ENCODE measurements around the gene PCDHB2.
A peak's percentile ranks its signal among the peaks of the same experiment; 100 is the strongest.
"Not testable (repeated sequence)": the region's sequence is repeated elsewhere in the genome, so short reads cannot be mapped to it uniquely, and the experiment has no call there.

PCDHB2 gene

DNA sequence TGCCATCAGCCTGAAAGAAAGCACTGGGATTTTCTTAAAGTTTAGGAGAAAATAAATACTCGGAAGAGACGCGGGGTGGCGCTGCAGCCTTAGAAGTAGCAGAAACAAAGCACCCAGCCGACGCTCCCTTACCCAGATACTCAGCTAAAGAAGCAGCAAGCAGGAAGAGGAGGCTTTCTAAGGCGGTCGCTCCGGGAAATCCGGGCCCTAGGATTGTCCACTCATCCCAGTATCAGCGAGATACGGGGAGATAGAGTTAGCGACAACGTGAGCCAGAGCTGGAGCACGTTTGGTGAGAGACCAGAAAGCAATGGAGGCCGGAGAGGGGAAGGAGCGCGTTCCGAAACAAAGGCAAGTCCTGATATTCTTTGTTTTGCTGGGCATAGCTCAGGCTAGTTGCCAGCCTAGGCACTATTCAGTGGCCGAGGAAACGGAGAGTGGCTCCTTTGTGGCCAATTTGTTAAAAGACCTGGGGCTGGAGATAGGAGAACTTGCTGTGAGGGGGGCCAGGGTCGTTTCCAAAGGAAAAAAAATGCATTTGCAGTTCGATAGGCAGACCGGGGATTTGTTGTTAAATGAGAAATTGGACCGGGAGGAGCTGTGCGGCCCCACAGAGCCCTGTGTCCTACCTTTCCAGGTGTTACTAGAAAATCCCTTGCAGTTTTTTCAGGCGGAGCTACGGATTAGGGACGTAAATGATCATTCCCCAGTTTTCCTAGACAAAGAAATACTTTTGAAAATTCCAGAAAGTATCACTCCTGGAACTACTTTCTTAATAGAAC, at the start of gene PCDHB2:
Gene PCDHB2, plus strand, starts transcription at position 135 of the 782 bp plus-strand sequence. Its CDS starts 176 bp downstream, at position 311.
- DNase-seq: no peak

DNA sequence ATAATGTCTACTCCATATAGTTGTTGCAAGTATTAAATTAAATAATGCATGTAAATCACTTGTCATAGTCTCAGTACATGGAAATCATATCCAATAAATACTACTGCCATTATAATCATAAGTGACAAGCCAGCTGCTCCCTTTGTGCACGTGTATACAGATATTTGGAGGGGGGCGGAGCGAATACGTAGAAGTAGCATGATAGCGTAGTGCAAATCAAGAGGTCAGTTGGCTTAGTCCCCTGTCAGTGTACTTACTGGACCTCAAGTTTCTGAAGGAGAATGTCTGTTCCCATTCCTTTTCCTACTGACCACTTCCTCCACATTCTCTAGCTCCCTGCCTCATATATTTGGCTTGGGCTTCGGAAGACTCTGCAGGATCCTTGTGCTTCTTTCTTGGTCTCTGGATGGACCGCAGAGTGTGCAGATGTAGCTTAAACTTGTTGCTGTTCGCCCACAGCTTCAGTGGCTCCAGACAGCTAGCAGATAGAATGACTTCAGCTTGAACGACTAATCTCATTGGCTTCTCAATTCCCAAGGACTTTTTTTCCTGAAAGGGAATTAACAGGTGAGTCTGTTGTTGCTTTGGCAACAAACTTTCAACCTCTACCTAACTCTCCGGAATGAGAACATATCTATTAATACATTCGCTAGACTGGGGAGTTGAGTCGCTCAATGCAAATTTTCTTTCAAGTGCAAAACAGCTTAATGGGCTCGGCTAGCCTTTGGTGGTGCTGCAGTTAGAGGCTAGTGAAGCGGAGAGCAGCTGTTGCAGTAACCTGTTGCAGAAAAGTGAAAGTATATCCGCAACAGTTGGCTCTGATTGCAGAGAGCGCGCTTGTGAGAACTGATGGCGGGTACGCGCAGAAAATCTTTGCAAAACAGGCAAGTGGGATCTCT, 43.5 kb upstream of the PCDHB2 start, which contains the start of gene PCDHB1:
Gene PCDHB1, plus strand, starts transcription at position 753 of the 899 bp plus-strand sequence. Its CDS starts 97 bp downstream, at position 850.
- DNase-seq: no peak

GRCh38 chr5:141051521-141051866, 42.9 kb upstream of the PCDHB2 start:
- DNase-seq: no peak

DNA sequence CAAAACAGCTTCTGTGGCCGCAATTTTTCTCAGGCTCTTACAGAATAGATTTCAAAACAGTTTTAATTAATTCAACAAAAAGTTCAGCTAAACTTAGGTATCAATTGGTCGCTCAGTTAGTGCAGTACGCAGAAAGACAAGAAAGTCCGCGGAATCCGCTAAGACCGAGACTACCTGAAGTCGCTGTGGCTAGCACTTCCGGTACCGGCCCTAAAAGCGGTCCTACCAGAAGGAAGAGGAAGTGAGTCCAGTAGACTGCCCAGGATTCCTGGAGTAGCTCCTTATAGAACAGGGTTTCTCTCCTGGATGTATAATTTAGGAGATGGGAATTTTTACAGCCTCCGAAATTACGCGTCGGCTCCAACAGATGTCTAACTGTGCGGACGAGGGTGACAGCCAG, 16.6 kb upstream of the PCDHB2 start:
- no peak for DNase-seq

- DNase-seq: no peak
Measured at GRCh38 chr5:141082228-141082627, 12.2 kb upstream of the PCDHB2 start.

- peak; percentile 27 to 45 for DNase-seq
Measured at GRCh38 chr5:141084487-141084989, 9.9 kb upstream of the PCDHB2 start.

GRCh38 chr5:141095263-141095641, 837 bp downstream of the PCDHB2 start:
- no peak for DNase-seq

DNA sequence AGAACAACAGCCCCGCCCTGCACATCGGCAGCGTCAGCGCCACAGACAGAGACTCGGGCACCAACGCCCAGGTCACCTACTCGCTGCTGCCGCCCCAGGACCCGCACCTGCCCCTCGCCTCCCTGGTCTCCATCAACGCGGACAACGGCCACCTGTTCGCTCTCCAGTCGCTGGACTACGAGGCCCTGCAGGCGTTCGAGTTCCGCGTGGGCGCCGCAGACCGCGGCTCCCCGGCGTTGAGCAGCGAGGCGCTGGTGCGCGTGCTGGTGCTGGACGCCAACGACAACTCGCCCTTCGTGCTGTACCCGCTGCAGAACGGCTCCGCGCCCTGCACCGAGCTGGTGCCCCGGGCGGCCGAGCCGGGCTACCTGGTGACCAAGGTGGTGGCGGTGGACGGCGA, 1.8 kb downstream of the PCDHB2 start:
- DNase-seq: not testable (repeated sequence)

GRCh38 chr5:141096586-141096985, 2.2 kb downstream of the PCDHB2 start:
- DNase-seq: not testable (repeated sequence)

DNA sequence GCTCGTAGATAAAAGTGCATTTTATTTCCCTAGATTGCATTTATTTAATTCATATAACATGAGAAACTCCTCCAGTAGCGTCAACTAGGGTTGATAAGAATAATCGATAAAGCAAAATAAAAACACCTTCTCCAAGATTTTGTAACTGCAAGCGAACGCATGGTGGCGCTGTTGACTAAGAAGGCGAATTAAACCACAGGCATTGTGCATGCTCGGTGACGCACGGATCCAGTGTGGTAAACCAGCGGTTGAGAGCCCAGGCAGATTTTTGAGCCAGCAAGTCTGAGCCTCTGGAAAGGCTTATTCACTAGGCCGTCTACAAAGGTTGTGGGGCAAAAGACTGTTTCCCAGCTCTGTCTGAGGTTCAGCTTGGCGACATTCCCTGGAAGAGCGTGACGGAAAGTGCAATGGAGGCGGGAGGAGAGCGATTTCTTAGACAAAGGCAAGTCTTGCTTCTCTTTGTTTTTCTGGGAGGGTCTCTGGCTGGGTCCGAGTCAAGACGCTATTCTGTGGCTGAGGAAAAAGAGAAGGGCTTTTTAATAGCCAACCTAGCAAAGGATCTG, 5.9 kb downstream of the PCDHB2 start, which contains the start of gene PCDHB3:
Gene PCDHB3, plus strand, starts transcription at position 231 of the 563 bp plus-strand sequence. Its CDS starts 177 bp downstream, at position 408.
- DNase-seq: no peak

DNA sequence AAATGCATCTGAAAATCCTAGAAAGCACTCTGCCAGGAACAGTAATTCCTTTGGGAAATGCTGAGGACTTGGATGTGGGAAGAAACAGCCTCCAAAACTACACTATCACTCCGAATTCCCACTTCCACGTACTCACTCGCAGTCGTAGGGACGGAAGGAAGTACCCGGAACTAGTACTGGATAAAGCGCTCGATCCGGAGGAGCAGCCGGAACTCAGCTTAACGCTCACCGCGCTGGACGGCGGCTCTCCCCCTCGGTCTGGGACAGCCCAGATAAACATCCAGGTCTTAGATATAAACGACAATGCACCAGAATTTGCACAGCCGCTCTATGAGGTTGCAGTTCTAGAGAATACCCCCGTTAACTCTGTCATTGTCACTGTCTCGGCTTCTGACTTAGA, 6.6 kb downstream of the PCDHB2 start:
- DNase-seq: no peak

DNA sequence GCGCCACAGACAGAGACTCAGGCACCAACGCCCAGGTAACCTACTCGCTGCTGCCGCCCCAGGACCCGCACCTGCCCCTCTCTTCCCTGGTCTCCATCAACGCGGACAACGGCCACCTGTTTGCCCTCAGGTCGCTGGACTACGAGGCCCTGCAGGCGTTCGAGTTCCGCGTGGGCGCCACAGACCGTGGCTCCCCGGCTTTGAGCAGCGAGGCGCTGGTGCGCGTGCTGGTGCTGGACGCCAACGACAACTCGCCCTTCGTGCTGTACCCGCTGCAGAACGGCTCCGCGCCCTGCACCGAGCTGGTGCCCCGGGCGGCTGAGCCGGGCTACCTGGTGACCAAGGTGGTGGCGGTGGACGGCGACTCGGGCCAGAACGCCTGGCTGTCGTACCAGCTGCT, 7.7 kb downstream of the PCDHB2 start:
- not testable (repeated sequence) for DNase-seq

GRCh38 chr5:141102471-141102870, 8.1 kb downstream of the PCDHB2 start:
- not testable (repeated sequence) for DNase-seq

DNA sequence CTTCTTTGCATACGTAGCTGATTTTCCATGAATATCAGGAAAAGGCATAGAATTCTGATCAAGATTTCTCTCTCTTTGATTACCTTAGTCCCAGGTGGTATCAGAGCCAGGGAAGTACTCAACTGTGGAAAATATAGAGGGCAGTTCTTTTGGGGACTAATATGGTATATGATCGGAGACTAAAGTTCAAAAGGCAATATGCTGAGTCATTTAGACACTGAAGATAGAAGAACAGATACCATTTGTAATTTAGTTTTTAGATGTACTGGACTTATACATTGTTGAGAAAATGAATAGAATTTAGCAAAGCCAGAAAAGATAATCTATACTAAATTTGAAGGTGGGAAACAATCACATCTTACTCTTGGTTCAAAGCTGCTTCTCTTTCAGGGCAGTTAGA, 10.9 kb downstream of the PCDHB2 start:
- DNase-seq: no peak

DNA sequence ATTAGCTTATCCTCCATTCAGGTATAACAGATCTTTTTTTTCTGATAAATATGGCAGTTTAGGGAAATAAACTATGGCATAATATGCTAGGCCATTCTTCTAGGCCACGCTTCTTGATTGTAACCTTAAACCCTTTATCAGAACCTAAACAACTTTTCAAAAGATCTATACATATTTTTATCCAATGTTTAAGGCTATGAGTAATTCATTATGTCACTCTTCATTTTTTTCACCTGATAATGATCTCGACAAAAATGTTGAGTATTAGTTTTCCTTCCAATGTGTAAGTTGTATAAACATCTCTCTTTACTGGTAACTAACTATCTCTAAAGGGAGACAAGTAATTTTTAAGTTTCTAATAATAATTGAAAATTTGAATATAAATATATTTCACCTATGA, 24.8 kb downstream of the PCDHB2 start:
- DNase-seq: no peak

- DNase-seq: no peak
Measured at GRCh38 chr5:141121563-141121962, 27.1 kb downstream of the PCDHB2 start, which contains the start of gene PCDHB4. PCDHB4 (plus strand) TSS chr5:141121818; CDS start chr5:141121999, 181 bp downstream.

GRCh38 chr5:141121985-141122384, 27.6 kb downstream of the PCDHB2 start:
- no peak for DNase-seq

DNA sequence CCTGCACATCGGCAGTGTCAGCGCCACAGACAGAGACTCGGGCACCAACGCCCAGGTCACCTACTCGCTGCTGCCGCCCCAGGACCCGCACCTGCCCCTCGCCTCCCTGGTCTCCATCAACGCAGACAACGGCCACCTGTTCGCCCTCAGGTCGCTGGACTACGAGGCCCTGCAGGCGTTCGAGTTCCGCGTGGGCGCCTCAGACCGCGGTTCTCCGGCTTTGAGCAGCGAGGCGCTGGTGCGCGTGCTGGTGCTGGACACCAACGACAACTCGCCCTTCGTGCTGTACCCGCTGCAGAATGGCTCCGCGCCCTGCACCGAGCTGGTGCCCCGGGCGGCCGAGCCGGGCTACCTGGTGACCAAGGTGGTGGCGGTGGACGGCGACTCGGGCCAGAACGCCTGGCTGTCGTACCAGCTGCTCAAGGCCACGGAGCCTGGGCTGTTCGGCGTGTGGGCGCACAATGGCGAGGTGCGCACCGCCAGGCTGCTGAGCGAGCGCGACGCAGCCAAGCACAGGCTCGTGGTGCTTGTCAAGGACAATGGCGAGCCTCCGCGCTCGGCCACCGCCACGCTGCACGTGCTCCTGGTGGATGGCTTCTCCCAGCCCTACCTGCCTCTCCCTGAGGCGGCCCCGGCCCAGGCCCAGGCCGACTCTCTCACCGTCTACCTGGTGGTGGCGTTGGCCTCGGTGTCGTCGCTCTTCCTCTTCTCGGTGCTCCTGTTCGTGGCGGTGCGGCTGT, 29.2 kb downstream of the PCDHB2 start:
- not testable (repeated sequence) for DNase-seq

DNA sequence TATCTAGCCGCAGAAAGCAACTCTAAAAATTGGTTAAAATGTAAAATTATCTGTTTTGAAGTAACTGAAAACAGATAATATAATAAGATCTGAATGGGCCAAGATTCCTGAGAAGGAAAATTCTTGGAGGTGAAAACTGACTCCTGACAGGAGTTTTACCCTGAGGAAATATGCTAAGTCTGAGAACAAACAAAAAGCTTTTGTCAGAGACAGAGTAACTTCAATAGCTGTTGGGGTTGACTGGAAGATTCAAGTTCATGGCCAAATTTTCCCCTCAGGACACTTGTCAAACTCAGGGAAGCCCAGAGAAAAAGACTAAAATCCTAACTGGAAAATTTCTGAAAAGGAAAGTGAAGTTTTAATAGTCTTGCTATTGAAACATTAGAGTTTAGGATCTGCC, 32.9 kb downstream of the PCDHB2 start:
- DNase-seq: no peak

DNA sequence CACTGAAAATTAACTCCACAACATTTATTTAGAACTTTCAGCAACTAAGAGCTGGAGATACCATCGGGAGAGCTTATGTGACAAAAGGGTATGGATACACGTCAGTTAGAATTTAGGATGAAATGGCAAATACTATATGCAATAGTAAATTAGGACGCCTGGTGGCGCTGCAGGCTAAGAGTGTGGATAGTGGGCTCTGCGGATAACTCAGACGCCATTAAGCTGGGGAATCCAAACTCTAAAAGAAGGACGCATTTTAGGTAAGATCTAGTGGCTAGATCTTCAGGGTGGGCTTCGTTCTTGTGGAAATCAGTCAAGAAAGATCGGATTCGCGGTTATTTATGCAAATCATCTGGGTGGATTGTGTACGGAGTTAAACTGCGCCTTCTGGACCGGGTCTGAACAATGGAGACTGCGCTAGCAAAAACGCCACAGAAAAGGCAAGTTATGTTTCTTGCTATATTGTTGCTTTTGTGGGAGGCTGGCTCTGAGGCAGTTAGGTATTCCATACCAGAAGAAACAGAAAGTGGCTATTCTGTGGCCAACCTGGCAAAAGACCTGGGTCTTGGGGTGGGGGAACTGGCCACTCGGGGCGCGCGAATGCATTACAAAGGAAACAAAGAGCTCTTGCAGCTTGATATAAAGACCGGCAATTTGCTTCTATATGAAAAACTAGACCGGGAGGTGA, 40.8 kb downstream of the PCDHB2 start, which contains the start of gene PCDHB5:
Gene PCDHB5, plus strand, starts transcription at position 177 of the 688 bp plus-strand sequence. Its CDS starts 229 bp downstream, at position 406.
- DNase-seq: peak in 1 of 2 donors; percentile 2

- DNase-seq: no peak
Measured at GRCh38 chr5:141135718-141136266, 41.4 kb downstream of the PCDHB2 start.
